Astrocyte (in vitro differentiated cells and primary cell): ENCODE results near the gene DNAJC12. TPM values are rescaled to one million over a fixed set of nuclear protein-coding genes. Genes with fewer than 3 reads are reported as not detected.

Experiments used
- DNase-seq: peaks from one replicate; pipeline ENCODE4 v3.0.0-alpha.2; 2010; ENCODE audit warnings: low read depth
- FAIRE-seq: peaks from 2 replicates; lab custom pipeline; 2011; peaks lifted over from hg19 to GRCh38; lab: Jason Lieb, UNC
- H2AFZ ChIP-seq: 2 replicates; pipeline ENCODE4 v1.6.0; 2012; ENCODE audit warnings: low read depth, low read length, inconsistent platforms
- H3K27ac ChIP-seq: 2 replicates; pipeline ENCODE4 v1.5.1; 2011; ENCODE audit warnings: low read depth, low read length, inconsistent platforms
- H3K27me3 ChIP-seq: 2 replicates; pipeline ENCODE4 v1.6.0; 2011; ENCODE audit warnings: low read length, inconsistent platforms; ENCODE audit not compliant: insufficient read depth
- H3K36me3 ChIP-seq: 2 replicates; pipeline ENCODE4 v1.5.1; 2011; ENCODE audit warnings: low read length, inconsistent platforms; ENCODE audit not compliant: insufficient read depth
- H3K4me1 ChIP-seq: 2 replicates; pipeline ENCODE4 v1.5.1; 2011; ENCODE audit warnings: low read length, inconsistent platforms; ENCODE audit not compliant: insufficient read depth
- H3K4me2 ChIP-seq: 2 replicates; pipeline ENCODE4 v1.6.0; 2012; ENCODE audit warnings: low read length, inconsistent platforms
- H3K4me3 ChIP-seq: 2 replicates; pipeline ENCODE4 v1.5.1; 2011; ENCODE audit warnings: low read depth, mild to moderate bottlenecking, low read length, inconsistent platforms; ENCODE audit not compliant: insufficient read depth
- H3K79me2 ChIP-seq: 2 replicates; pipeline ENCODE4 v1.6.0; 2012; ENCODE audit warnings: mild to moderate bottlenecking, low read length, inconsistent platforms; ENCODE audit not compliant: insufficient read depth
- H3K9ac ChIP-seq: 2 replicates; pipeline ENCODE4 v1.6.0; 2012; ENCODE audit warnings: mild to moderate bottlenecking, low read length, inconsistent platforms
- H3K9me3 ChIP-seq: 2 replicates; pipeline ENCODE4 v1.5.1; 2012; ENCODE audit warnings: low read depth, mild to moderate bottlenecking, low read length, inconsistent platforms; ENCODE audit not compliant: insufficient read depth
- H4K20me1 ChIP-seq: 2 replicates; pipeline ENCODE4 v1.6.0; 2012; ENCODE audit warnings: low read length, inconsistent platforms; ENCODE audit not compliant: insufficient read depth
- H3K27ac Mint-ChIP-seq: one replicate; pipeline ENCODE4 v1.8.0; 2021; ENCODE audit warnings: mild to moderate bottlenecking, mixed read lengths; ENCODE audit not compliant: unreplicated experiment
- H3K27me3 Mint-ChIP-seq: one replicate; pipeline ENCODE4 v1.8.0; 2021; ENCODE audit warnings: low read depth, mixed read lengths; ENCODE audit not compliant: unreplicated experiment
- H3K36me3 Mint-ChIP-seq: one replicate; pipeline ENCODE4 v1.8.0; 2021; ENCODE audit warnings: low read depth, mixed read lengths; ENCODE audit not compliant: unreplicated experiment
- H3K4me1 Mint-ChIP-seq: one replicate; pipeline ENCODE4 v1.8.0; 2021; ENCODE audit warnings: low read depth, mixed read lengths; ENCODE audit not compliant: unreplicated experiment
- H3K4me3 Mint-ChIP-seq: one replicate; pipeline ENCODE4 v1.8.0; 2021; ENCODE audit warnings: mild to moderate bottlenecking, moderate library complexity, mixed read lengths; ENCODE audit not compliant: unreplicated experiment
- H3K9me3 Mint-ChIP-seq: one replicate; pipeline ENCODE4 v1.8.0; 2021; ENCODE audit warnings: mild to moderate bottlenecking, mixed read lengths; ENCODE audit not compliant: unreplicated experiment
- EZH2 ChIP-seq: IDR thresholded peaks from 2 replicates; pipeline ENCODE4 v1.6.1; 2012; ENCODE audit warnings: mild to moderate bottlenecking, low read length, inconsistent platforms; ENCODE audit not compliant: insufficient read depth
- total RNA-seq: library from RNA; stranded (reverse); gene quantifications from 2 replicates; pipeline ENCODE4 v1.2.1, GENCODE V29; 2021
- TF ChIP-seq, protein P1 (sequence below): IDR thresholded peaks from 2 replicates; pipeline ENCODE4 v1.5.1; 2011; ENCODE audit warnings: low read depth, mild to moderate bottlenecking, inconsistent platforms, low read length, moderate library complexity; ENCODE audit not compliant: insufficient read depth

The DNAJC12 gene
- total RNA-seq, 1 donor from 2014 or later = 2.1 TPM

GRCh38 chr10:67851186-67851585, 13.2 kb upstream of the DNAJC12 start:
- Mint-ChIP-seq H3K27me3 (no peaks in the 10 kb centered on the region), H3K9me3 (no peaks in the 10 kb centered on the region)
- no peaks in the 10 kb centered on the region for H3K9me3 ChIP-seq

DNA sequence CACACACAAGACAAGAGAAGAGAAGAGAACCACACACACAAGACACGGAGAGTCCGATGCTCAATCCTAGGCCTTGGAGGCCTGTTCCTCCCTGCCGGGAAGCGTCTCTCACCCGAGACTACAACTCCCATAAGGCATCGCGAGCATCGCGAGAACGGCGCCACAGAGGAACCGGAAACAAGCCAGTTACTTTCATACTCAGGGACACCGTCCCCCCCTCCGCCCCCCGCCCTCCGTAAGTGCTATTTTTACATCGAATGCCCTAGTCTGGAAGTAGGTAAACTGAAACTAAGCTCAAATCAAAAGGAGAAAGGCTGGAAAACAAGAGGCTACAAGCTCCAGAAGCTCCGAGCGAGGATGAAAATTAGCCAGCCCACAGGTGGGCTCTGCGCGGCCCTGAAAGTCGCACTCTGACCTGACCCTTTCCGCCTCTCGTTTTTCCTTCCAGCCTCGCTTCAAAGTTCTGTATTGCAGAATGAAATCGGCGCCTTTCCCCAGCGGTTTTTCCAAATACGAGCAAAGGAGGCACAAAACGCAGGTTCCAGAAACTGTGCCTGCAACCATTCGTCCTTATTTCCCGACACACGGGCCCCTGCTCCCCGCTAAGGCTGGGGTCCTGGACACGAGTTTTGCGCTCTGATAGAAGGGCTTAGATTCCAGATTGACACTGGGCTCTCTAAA, 11.5 kb upstream of the DNAJC12 start:
- FAIRE-seq (no peak), DNase-seq (peak; percentile 90)
- Histone ChIP-seq H4K20me1 (no peaks in the 10 kb centered on the region), H2AFZ (peak overlapping the region; percentile 92), H3K4me3 (peak overlapping the region; percentile 97), H3K27ac (peak overlapping the region; percentile 96), H3K36me3 (no peaks in the 10 kb centered on the region), H3K79me2 (no peaks in the 10 kb centered on the region), H3K27me3 (no peaks in the 10 kb centered on the region), H3K9me3 (no peaks in the 10 kb centered on the region), H3K9ac (peak overlapping the region; percentile 94), H3K4me1 (no peaks in the 10 kb centered on the region), H3K4me2 (peak overlapping the region; percentile 93)
- peak overlapping the region; percentile 95 for H3K27ac Mint-ChIP-seq
- H3K9me3 Mint-ChIP-seq = no peaks in the 10 kb centered on the region
- no peaks in the 10 kb centered on the region for H3K27me3 Mint-ChIP-seq
- TF ChIP-seq, protein P1, sequence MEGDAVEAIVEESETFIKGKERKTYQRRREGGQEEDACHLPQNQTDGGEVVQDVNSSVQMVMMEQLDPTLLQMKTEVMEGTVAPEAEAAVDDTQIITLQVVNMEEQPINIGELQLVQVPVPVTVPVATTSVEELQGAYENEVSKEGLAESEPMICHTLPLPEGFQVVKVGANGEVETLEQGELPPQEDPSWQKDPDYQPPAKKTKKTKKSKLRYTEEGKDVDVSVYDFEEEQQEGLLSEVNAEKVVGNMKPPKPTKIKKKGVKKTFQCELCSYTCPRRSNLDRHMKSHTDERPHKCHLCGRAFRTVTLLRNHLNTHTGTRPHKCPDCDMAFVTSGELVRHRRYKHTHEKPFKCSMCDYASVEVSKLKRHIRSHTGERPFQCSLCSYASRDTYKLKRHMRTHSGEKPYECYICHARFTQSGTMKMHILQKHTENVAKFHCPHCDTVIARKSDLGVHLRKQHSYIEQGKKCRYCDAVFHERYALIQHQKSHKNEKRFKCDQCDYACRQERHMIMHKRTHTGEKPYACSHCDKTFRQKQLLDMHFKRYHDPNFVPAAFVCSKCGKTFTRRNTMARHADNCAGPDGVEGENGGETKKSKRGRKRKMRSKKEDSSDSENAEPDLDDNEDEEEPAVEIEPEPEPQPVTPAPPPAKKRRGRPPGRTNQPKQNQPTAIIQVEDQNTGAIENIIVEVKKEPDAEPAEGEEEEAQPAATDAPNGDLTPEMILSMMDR = no peak
- no peak for TF ChIP-seq EZH2
- no peaks in the 10 kb centered on the region for H3K36me3 Mint-ChIP-seq
- peak overlapping the region; percentile 93 for H3K4me3 Mint-ChIP-seq
- H3K4me1 Mint-ChIP-seq = peaks cover 2% of the 10 kb centered on the region

More at GRCh38 chr10:67851186-67851585, 13.2 kb upstream of the DNAJC12 start:
- Histone ChIP-seq H3K27ac (no peak overlapping the region), H3K79me2 (no peaks in the 10 kb centered on the region), H2AFZ (no peak overlapping the region), H3K9ac (no peak overlapping the region), H3K27me3 (no peaks in the 10 kb centered on the region), H4K20me1 (no peaks in the 10 kb centered on the region), H3K4me2 (no peak overlapping the region), H3K4me3 (no peak overlapping the region), H3K36me3 (no peaks in the 10 kb centered on the region), H3K4me1 (no peaks in the 10 kb centered on the region)
- FAIRE-seq (no peak), DNase-seq (no peak)
- Mint-ChIP-seq H3K27ac (no peak overlapping the region), H3K4me3 (no peak overlapping the region), H3K36me3 (no peaks in the 10 kb centered on the region), H3K4me1 (peaks cover 2% of the 10 kb centered on the region)
- TF ChIP-seq, protein P1 = no peak

GRCh38 chr10:67843284-67843683, 5.3 kb upstream of the DNAJC12 start:
- Histone ChIP-seq H3K27me3 (no peaks in the 10 kb centered on the region), H2AFZ (no peak overlapping the region), H3K4me3 (no peak overlapping the region), H3K79me2 (no peaks in the 10 kb centered on the region), H3K9ac (no peak overlapping the region), H3K27ac (no peak overlapping the region), H3K4me2 (no peak overlapping the region), H3K36me3 (no peaks in the 10 kb centered on the region), H3K9me3 (no peaks in the 10 kb centered on the region), H4K20me1 (no peaks in the 10 kb centered on the region), H3K4me1 (no peaks in the 10 kb centered on the region)
- no peak for FAIRE-seq
- H3K27me3 Mint-ChIP-seq = no peaks in the 10 kb centered on the region
- TF ChIP-seq, protein P1 = no peak
- no peak for TF ChIP-seq EZH2
- no peaks in the 10 kb centered on the region for H3K36me3 Mint-ChIP-seq
- DNase-seq = no peak
- no peak overlapping the region for H3K4me3 Mint-ChIP-seq
- peaks cover 6% of the 10 kb centered on the region for H3K9me3 Mint-ChIP-seq
- no peaks in the 10 kb centered on the region for H3K4me1 Mint-ChIP-seq
- H3K27ac Mint-ChIP-seq = no peak overlapping the region
